ENCODE results near the gene MFF. TPM values are rescaled to one million over a fixed set of nuclear protein-coding genes. Genes with fewer than 3 reads are reported as not detected.

The MFF gene
- total RNA-seq, 4 donors from 2014 or later: 98.1 to 124 (median 103) TPM

GRCh38 chr2:227365833-227366232, 40.8 kb downstream of the MFF start:
- 52 to 75% methylated on average over 3 of the region's 3 CpGs for WGBS, 2 donors
- TF ChIP-seq POLR2A (IDR thresholded peaks at IDR 0.05): no peak
- TF ChIP-seq CTCF (IDR thresholded peaks at IDR 0.05): no peak
- TF ChIP-seq EP300 (IDR thresholded peaks at IDR 0.05): no peak
- no peak overlapping the region for H3K27ac ChIP-seq
- H3K9me3 ChIP-seq: no peaks in the 10 kb centered on the region
- H3K27me3 ChIP-seq: no peaks in the 10 kb centered on the region
- H3K4me3 ChIP-seq: no peak overlapping the region
- H3K36me3 ChIP-seq: peaks cover 0 to 6% (median 0%) of the 10 kb centered on the region in 3 donors
- DNase-seq (ENCODE audit: low spot score in 2 of 2): no peak
- H3K4me1 ChIP-seq: peaks cover 0 to 10% (median 4%) of the 10 kb centered on the region in 4 donors

- Histone ChIP-seq H3K9me3 (no peaks in the 10 kb centered on the region), H3K4me3 (no peak overlapping the region), H3K36me3 (no peaks in the 10 kb centered on the region), H3K4me1 (peaks cover 0 to 10% (median 4%) of the 10 kb centered on the region in 4 donors), H3K27ac (peak overlapping the region in 1 of 4 donors; percentile 24), H3K27me3 (no peaks in the 10 kb centered on the region)
- TF ChIP-seq CTCF (IDR thresholded peaks at IDR 0.05): no peak
- no peak for TF ChIP-seq POLR2A (IDR thresholded peaks at IDR 0.05)
- TF ChIP-seq EP300 (IDR thresholded peaks at IDR 0.05): no peak
- no peak for DNase-seq (ENCODE audit: low spot score in 2 of 2)
- WGBS, 2 donors: 47 to 61% methylated on average over 11 of the region's 11 CpGs
Measured at GRCh38 chr2:227366769-227367426, 41.8 kb downstream of the MFF start.

- H3K27me3 ChIP-seq: no peaks in the 10 kb centered on the region
- no peaks in the 10 kb centered on the region for H3K36me3 ChIP-seq
- WGBS, 2 donors: 63 to 68% methylated on average over 3 of the region's 3 CpGs
- TF ChIP-seq EP300 (IDR thresholded peaks at IDR 0.05) (no peak), POLR2A (IDR thresholded peaks at IDR 0.05) (no peak), CTCF (IDR thresholded peaks at IDR 0.05) (no peak)
- no peaks in the 10 kb centered on the region for H3K9me3 ChIP-seq
- peaks cover 0 to 10% (median 4%) of the 10 kb centered on the region in 4 donors for H3K4me1 ChIP-seq
- no peak for DNase-seq (ENCODE audit: low spot score in 2 of 2)
- no peak overlapping the region for H3K4me3 ChIP-seq
- no peak overlapping the region for H3K27ac ChIP-seq
Measured at GRCh38 chr2:227367427-227367795, 42.4 kb downstream of the MFF start.

GRCh38 chr2:227368574-227368973, 43.5 kb downstream of the MFF start:
- Histone ChIP-seq H3K4me1 (peaks cover 0 to 10% (median 4%) of the 10 kb centered on the region in 4 donors), H3K9me3 (no peaks in the 10 kb centered on the region), H3K27me3 (no peaks in the 10 kb centered on the region), H3K36me3 (no peaks in the 10 kb centered on the region), H3K4me3 (no peak overlapping the region), H3K27ac (no peak overlapping the region)
- no peak for DNase-seq (ENCODE audit: low spot score in 2 of 2)
- TF ChIP-seq EP300 (IDR thresholded peaks at IDR 0.05): peak in 1 of 2 donors; percentile 51
- no peak for TF ChIP-seq POLR2A (IDR thresholded peaks at IDR 0.05)
- no peak for TF ChIP-seq CTCF (IDR thresholded peaks at IDR 0.05)
- 88 to 89% methylated on average over 5 of the region's 5 CpGs for WGBS, 2 donors

- 79 to 82% methylated on average over 8 of the region's 8 CpGs for WGBS, 2 donors
- peak overlapping the region in 1 of 4 donors; percentile 47 for H3K27ac ChIP-seq
Measured at GRCh38 chr2:227370092-227370491, 45.0 kb downstream of the MFF start.

More at GRCh38 chr2:227370092-227370491, 45.0 kb downstream of the MFF start:
- no peak overlapping the region for H3K4me3 ChIP-seq
- TF ChIP-seq EP300 (IDR thresholded peaks at IDR 0.05): no peak
- no peak for TF ChIP-seq POLR2A (IDR thresholded peaks at IDR 0.05)
- no peak for TF ChIP-seq CTCF (IDR thresholded peaks at IDR 0.05)
- H3K27me3 ChIP-seq: no peaks in the 10 kb centered on the region
- H3K36me3 ChIP-seq: no peaks in the 10 kb centered on the region
- peaks cover 0 to 10% (median 4%) of the 10 kb centered on the region in 4 donors for H3K4me1 ChIP-seq
- H3K9me3 ChIP-seq: no peaks in the 10 kb centered on the region
- DNase-seq (ENCODE audit: low spot score in 2 of 2): no peak
